ENCODE results near the gene MLX. TPM values are rescaled to one million over a fixed set of nuclear protein-coding genes. Genes with fewer than 3 reads are reported as not detected.
"Not testable (repeated sequence)": the region's sequence is repeated elsewhere in the genome, so short reads cannot be mapped to it uniquely, and the experiment has no call there.

The MLX gene
- total and polyA plus RNA-seq, 2 of the 8 experiments (the other 6 are each of a cell fraction or from before 2014, with no cell fraction given): 27.0 to 27.5 TPM

DNA sequence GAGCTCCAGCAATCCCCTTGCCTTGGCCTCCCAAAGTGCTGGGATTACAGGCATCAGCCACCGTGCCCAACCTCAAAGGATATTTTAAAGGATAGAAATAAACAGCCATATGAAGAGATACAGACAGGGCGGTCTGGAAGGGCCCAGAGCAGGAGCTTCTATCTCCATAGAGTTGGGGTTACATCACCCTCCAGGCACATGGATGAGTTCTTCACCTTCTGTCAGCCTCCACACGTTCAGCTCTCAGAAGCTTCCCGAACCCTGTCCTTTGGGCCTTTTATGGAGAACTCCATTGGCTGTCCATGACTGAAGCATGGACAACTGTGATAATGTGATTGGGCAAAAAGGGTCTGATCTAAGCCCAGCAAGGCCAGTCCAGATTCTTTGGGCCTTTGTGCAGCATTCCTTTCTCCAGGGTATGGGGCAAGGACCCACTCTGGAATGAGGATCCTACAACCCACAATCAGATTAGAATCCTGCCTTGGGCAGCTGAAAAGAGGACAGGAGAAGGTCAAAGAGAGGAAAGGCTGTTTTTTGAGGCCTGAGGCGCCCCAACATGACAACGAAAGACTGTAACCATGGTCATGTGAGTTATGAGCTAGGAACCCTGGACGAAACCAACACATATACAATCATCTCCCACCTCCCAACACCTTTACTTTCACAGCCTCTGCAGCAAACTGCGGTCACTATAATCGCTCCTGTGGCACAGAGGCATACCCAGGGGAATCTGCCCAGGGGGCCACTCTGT, 21.0 kb upstream of the MLX start:
- H2AFZ ChIP-seq (ENCODE audit: low read length); H2BK120ac ChIP-seq (replicated peaks; ENCODE audit: low read depth, low read length); H4K91ac ChIP-seq (replicated peaks; ENCODE audit: insufficient read length, low read length); H3K18ac ChIP-seq (ENCODE audit: extremely low read depth, low read length); H3K79me1 ChIP-seq (ENCODE audit: low read depth, low read length); H3K23me2 ChIP-seq (ENCODE audit: low read depth, low read length); H3K9ac ChIP-seq (replicated peaks in 1 of 4; ENCODE audit: extremely low read depth in 1 of 4, low read depth in 3 of 4, low read length in 3 of 4); H3K9me3 ChIP-seq (ENCODE audit: insufficient read depth in 2 of 2, low read depth in 1 of 2, low read length in 1 of 2); H3K4me2 ChIP-seq (ENCODE audit: insufficient read depth in 1 of 2, low read depth in 2 of 2, low read length in 2 of 2); H2BK15ac ChIP-seq (ENCODE audit: low read length); H3K4me3 ChIP-seq (ENCODE audit: extremely low read depth in 1 of 4, insufficient read depth in 2 of 4, low read depth in 3 of 4, low read length in 4 of 4); H2BK20ac ChIP-seq (ENCODE audit: low read length); H3K56ac ChIP-seq (replicated peaks; ENCODE audit: insufficient read length, low read depth, low read length); H4K20me1 ChIP-seq (replicated peaks in 1 of 2; ENCODE audit: control insufficient read depth in 1 of 2, insufficient read depth in 2 of 2, low read length in 2 of 2); H3K4ac ChIP-seq (replicated peaks; ENCODE audit: insufficient read length, low read depth, low read length); H2BK5ac ChIP-seq (ENCODE audit: low read depth, low read length); H3K14ac ChIP-seq (ENCODE audit: insufficient read length); H2BK12ac ChIP-seq (ENCODE audit: low read depth, low read length); H2AK5ac ChIP-seq (ENCODE audit: low read depth, low read length); H3K79me2 ChIP-seq (ENCODE audit: control insufficient read depth in 1 of 2, insufficient read depth in 2 of 2, low read length in 2 of 2); H3K27ac ChIP-seq (ENCODE audit: low read depth, low read length); DNase-seq (ENCODE audit: low read depth in 1 of 2, low spot score in 2 of 2); H3K23ac ChIP-seq (ENCODE audit: insufficient read length); H4K5ac ChIP-seq (ENCODE audit: insufficient read length, low read depth, low read length); H3K4me1 ChIP-seq (replicated peaks in 1 of 4; ENCODE audit: control insufficient read depth in 3 of 4, insufficient read depth in 4 of 4, low read length in 3 of 4); H3K27me3 ChIP-seq (replicated peaks in 1 of 4; ENCODE audit: control insufficient read depth in 3 of 4, extremely low read depth in 1 of 4, insufficient read depth in 3 of 4, low read length in 3 of 4); H4K8ac ChIP-seq (ENCODE audit: extremely low read depth, insufficient read depth, low read length): not testable (repeated sequence)
- H3K36me3 ChIP-seq (ENCODE audit: control insufficient read depth in 2 of 4, insufficient read depth in 4 of 4, low read length in 3 of 4): peaks cover 0 to 12% (median 5%) of the 10 kb centered on the region in 4 experiments; a peak in 4 of 8 replicates
- FAIRE-seq: peak; percentile 78
- ChIA-PET POLR2A (ENCODE audit: partially characterized antibody) (interaction anchor here (0.7 to 4.3 kb wide), 3 partner anchors 9 to 770 kb away, joined by 3 to 43 read pairs (median 3); partner anchors contain the start of gene NAGLU), CTCF (ENCODE audit: partially characterized antibody) (interaction anchor here (1.3 kb wide), 1 partner anchor 12 kb away, joined by 6 read pairs; no protein-coding TSS in a partner anchor)
- 90% methylated on average over 9 of the region's 9 CpGs; no CpG with 5 or more reads in 1 of the 2 experiments for WGBS, 2 experiments (ENCODE audit: extremely low coverage in 1 of 2, insufficient coverage in 1 of 2, insufficient read length in 1 of 2, insufficient replicate concordance in 2 of 2, low coverage in 1 of 2, low lambda C conversion rate in 2 of 2, missing lambda C conversion rate in 1 of 2)
